HG02938 (cell line): ENCODE data around the gene BRINP3.
A peak's percentile ranks its signal among the peaks of the same experiment; 100 is the strongest.

Source experiments
- ATAC-seq: cut with Tn5 transposase; IDR thresholded peaks from one replicate; pipeline ENCODE4 v1.9.1; 2021; ENCODE audit warnings: mild to moderate bottlenecking, moderate library complexity; ENCODE audit not compliant: unreplicated experiment

Gene BRINP3

GRCh38 chr1:190453550-190453949 lies 24.1 kb downstream of the BRINP3 start:
- ATAC-seq: no peak

GRCh38 chr1:190452272-190452848 lies 25.3 kb downstream of the BRINP3 start:
- no peak for ATAC-seq

- no peak for ATAC-seq
Measured at GRCh38 chr1:190444464-190444863, 33.2 kb downstream of the BRINP3 start.

- no peak for ATAC-seq
Measured at GRCh38 chr1:190439447-190439846, 38.2 kb downstream of the BRINP3 start.

- ATAC-seq: no peak
Measured at GRCh38 chr1:190436615-190437014, 41.0 kb downstream of the BRINP3 start.

- no peak for ATAC-seq
Measured at GRCh38 chr1:190429932-190430331, 47.7 kb downstream of the BRINP3 start.

GRCh38 chr1:190429141-190429540 lies 48.5 kb downstream of the BRINP3 start:
- no peak for ATAC-seq

- ATAC-seq: no peak
Measured at GRCh38 chr1:190416239-190416638, 61.4 kb downstream of the BRINP3 start.

GRCh38 chr1:190413142-190413541 lies 64.5 kb downstream of the BRINP3 start:
- no peak for ATAC-seq

- ATAC-seq: no peak
Measured at GRCh38 chr1:190403402-190403801, 74.3 kb downstream of the BRINP3 start.

GRCh38 chr1:190399233-190399632 lies 78.4 kb downstream of the BRINP3 start:
- ATAC-seq: no peak

GRCh38 chr1:190391582-190391981 lies 86.1 kb downstream of the BRINP3 start:
- ATAC-seq: no peak

GRCh38 chr1:190377991-190378390 lies 99.7 kb downstream of the BRINP3 start:
- ATAC-seq: no peak

GRCh38 chr1:190377294-190377693 lies 100.4 kb downstream of the BRINP3 start:
- ATAC-seq: no peak

GRCh38 chr1:190376044-190376443 lies 101.6 kb downstream of the BRINP3 start:
- no peak for ATAC-seq

GRCh38 chr1:190373705-190374336 lies 103.8 kb downstream of the BRINP3 start:
- ATAC-seq: peak; percentile 62

GRCh38 chr1:190367200-190367599 lies 110.5 kb downstream of the BRINP3 start:
- no peak for ATAC-seq

- ATAC-seq: no peak
Measured at GRCh38 chr1:190365283-190365682, 112.4 kb downstream of the BRINP3 start.

- ATAC-seq: no peak
Measured at GRCh38 chr1:190353538-190354101, 124.0 kb downstream of the BRINP3 start.

- ATAC-seq: no peak
Measured at GRCh38 chr1:190344454-190344853, 133.2 kb downstream of the BRINP3 start.

GRCh38 chr1:190338829-190339228 lies 138.8 kb downstream of the BRINP3 start:
- ATAC-seq: no peak

- no peak for ATAC-seq
Measured at GRCh38 chr1:190328871-190329270, 148.8 kb downstream of the BRINP3 start.

- ATAC-seq: no peak
Measured at GRCh38 chr1:190328361-190328760, 149.3 kb downstream of the BRINP3 start.
